ENCODE data around the gene ASIC2.

- TF ChIP-seq MAX (IDR thresholded peaks at IDR 0.05; ENCODE audit: insufficient read depth, insufficient read length) (no peak), POLR2AphosphoS5 (IDR thresholded peaks at IDR 0.05; ENCODE audit: insufficient read depth, low read depth, low read length) (no peak)
Measured at GRCh38 chr17:33016920-33017319, 276.2 kb downstream of the ASIC2 start.

All from endothelial cell of umbilical vein (primary cell).